Keratinocyte (primary cell): ENCODE data around the gene KCNMA1. TPM values are rescaled to one million over a fixed set of nuclear protein-coding genes. Genes with fewer than 3 reads are reported as not detected.

Experiments
- DNase-seq: peaks from one replicate; pipeline ENCODE4 v3.0.0-alpha.2; 2011; ENCODE audit warnings: low read depth, missing footprints, low spot score
- FAIRE-seq: peaks from 2 replicates; lab custom pipeline; 2011; peaks lifted over from hg19 to GRCh38; lab: Jason Lieb, UNC
- H2AFZ ChIP-seq: 2 replicates; pipeline ENCODE4 v1.6.0; 2012; ENCODE audit warnings: low read length, control low read depth, inconsistent platforms; ENCODE audit not compliant: control insufficient read depth
- H3K27ac ChIP-seq: 2 replicates; pipeline ENCODE4 v1.5.1; 2011; ENCODE audit warnings: low read length; ENCODE audit not compliant: control insufficient read depth, insufficient read depth
- H3K27me3 ChIP-seq: 3 replicates; pipeline ENCODE4 v1.6.0; 2011; ENCODE audit warnings: low read length; ENCODE audit not compliant: control insufficient read depth, insufficient read depth; ENCODE audit errors: extremely low read depth
- H3K36me3 ChIP-seq, 2 experiments: 2 replicates in 1 of 2; 3 replicates in 1 of 2; pipeline ENCODE4 v1.5.1; 2011; ENCODE audit warnings: low read length in 2 of 2, mild to moderate bottlenecking in 1 of 2; ENCODE audit not compliant: control insufficient read depth in 2 of 2, insufficient read depth in 2 of 2; ENCODE audit errors: extremely low read depth in 1 of 2
- H3K4me1 ChIP-seq: 3 replicates; pipeline ENCODE4 v1.5.1; 2011; ENCODE audit warnings: low read length; ENCODE audit not compliant: control insufficient read depth, insufficient read depth; ENCODE audit errors: extremely low read depth
- H3K4me2 ChIP-seq: 3 replicates; pipeline ENCODE4 v1.6.0; 2011; ENCODE audit warnings: low read depth, low read length; ENCODE audit not compliant: control insufficient read depth, insufficient read depth; ENCODE audit errors: extremely low read depth
- H3K4me3 ChIP-seq, 3 experiments: fragments of 200-600 bp in 1 of 3; sonication (generic) in 1 of 3; 2 replicates in 2 of 3; 3 replicates in 1 of 3; pipeline ENCODE4 v1.5.1; 2011 to 2016; ENCODE audit warnings: low read length in 3 of 3, mild to moderate bottlenecking in 3 of 3, control low read depth in 2 of 3, inconsistent platforms in 1 of 3, low read depth in 1 of 3, mixed read lengths in 1 of 3, mixed run types in 1 of 3, moderate library complexity in 1 of 3; ENCODE audit not compliant: control insufficient read depth in 2 of 3, insufficient read depth in 2 of 3; ENCODE audit errors: extremely low read depth in 1 of 3
- H3K79me2 ChIP-seq: 2 replicates; pipeline ENCODE4 v1.6.0; 2012; ENCODE audit warnings: low read length; ENCODE audit not compliant: control insufficient read depth, insufficient read depth
- H3K9ac ChIP-seq: 3 replicates; pipeline ENCODE4 v1.6.0; 2011; ENCODE audit warnings: low read length; ENCODE audit not compliant: control insufficient read depth, insufficient read depth; ENCODE audit errors: extremely low read depth
- H3K9me1 ChIP-seq: 3 replicates; pipeline ENCODE4 v1.6.0; 2011; ENCODE audit warnings: low read length; ENCODE audit not compliant: control insufficient read depth, insufficient read depth; ENCODE audit errors: extremely low read depth
- H3K9me3 ChIP-seq: 2 replicates; pipeline ENCODE4 v1.5.1; 2012; ENCODE audit warnings: low read depth, low read length; ENCODE audit not compliant: control insufficient read depth
- H4K20me1 ChIP-seq: 3 replicates; pipeline ENCODE4 v1.6.0; 2011; ENCODE audit warnings: low read length; ENCODE audit not compliant: control insufficient read depth, insufficient read depth; ENCODE audit errors: extremely low read depth
- CTCF ChIP-seq, 3 experiments: IDR thresholded peaks in 1 of 3; conservative IDR thresholded peaks in 1 of 3; optimal IDR thresholded peaks in 1 of 3; 2 replicates in 2 of 3; 3 replicates in 1 of 3; pipeline versions ENCODE3 to v1.5.1; 2011; ENCODE audit warnings: low read length in 3 of 3, mild to moderate bottlenecking in 3 of 3, moderate library complexity in 2 of 3, control low read depth in 1 of 3, inconsistent platforms in 1 of 3; ENCODE audit not compliant: insufficient read depth in 2 of 3; ENCODE audit errors: extremely low read depth in 1 of 3
- EZH2 ChIP-seq: IDR thresholded peaks from one replicate; pipeline ENCODE4 v1.6.1; 2012; ENCODE audit warnings: inconsistent platforms, mild to moderate bottlenecking, low read length, moderate library complexity
- dilution Hi-C: fragments of 300-500 bp; cut with MboI; formaldehyde crosslinking; loops from one replicate; pipeline ENCODE4 v1.7.0; 2020; ENCODE audit warnings: low sequenced_read_pairs; ENCODE audit not compliant: extremely low pct_ligation_motif_present
- polyA plus RNA-seq, 5 experiments: library from polyadenylated mRNA; depleted of rRNA in 3 of 5; stranded (reverse) in 3 of 5; stranded (forward) in 1 of 5; unstranded in 1 of 5; fragments of >200 nt; gene quantifications; 1 replicate in 1 of 5; 2 replicates in 3 of 5; 3 replicates in 1 of 5; pipeline versions ENCODE4 v1.2.1 to v1.2.3, GENCODE V29; 2011 to 2012; ENCODE audit warnings: missing spikeins in 2 of 5, low read depth in 1 of 5, low replicate concordance in 1 of 5

KCNMA1 gene
- polyA plus RNA-seq, 1 donor (not counting 4 experiments of a cell fraction or from before 2014, with no cell fraction given): 6.3 TPM

GRCh38 chr10:77601488-77601887 lies 36.1 kb downstream of the KCNMA1 start:
- Histone ChIP-seq H3K4me1 (peaks cover 17% of the 10 kb centered on the region), H3K9me3 (no peaks in the 10 kb centered on the region), H4K20me1 (no peaks in the 10 kb centered on the region), H3K9ac (no peak overlapping the region), H3K9me1 (peaks cover 2% of the 10 kb centered on the region), H3K36me3 (no peaks in the 10 kb centered on the region), H3K79me2 (no peaks in the 10 kb centered on the region), H3K27ac (no peak overlapping the region), H3K4me2 (no peak overlapping the region), H2AFZ (no peak overlapping the region), H3K4me3 (no peak overlapping the region), H3K27me3 (no peaks in the 10 kb centered on the region)
- DNase-seq: no peak
- no peak for FAIRE-seq
- no peak for TF ChIP-seq CTCF (optimal IDR thresholded peaks at IDR 0.05 in 1 of 3, IDR thresholded peaks at IDR 0.05 in 1 of 3, conservative IDR thresholded peaks at IDR 0.05 in 1 of 3; ENCODE audit: extremely low read depth in 1 of 3, insufficient read depth in 2 of 3, low read length in 3 of 3)
- TF ChIP-seq EZH2: no peak
- dilution Hi-C loops: no loop called here

- Histone ChIP-seq H3K27ac (no peak overlapping the region), H4K20me1 (no peaks in the 10 kb centered on the region), H3K9me1 (peaks cover 2% of the 10 kb centered on the region), H3K36me3 (no peaks in the 10 kb centered on the region), H3K9me3 (no peaks in the 10 kb centered on the region), H3K4me1 (peaks cover 17% of the 10 kb centered on the region), H3K27me3 (no peaks in the 10 kb centered on the region), H3K9ac (no peak overlapping the region), H3K4me2 (no peak overlapping the region), H2AFZ (no peak overlapping the region), H3K4me3 (no peak overlapping the region), H3K79me2 (no peaks in the 10 kb centered on the region)
- dilution Hi-C loops: no loop called here
- TF ChIP-seq EZH2 (no peak), CTCF (optimal IDR thresholded peaks at IDR 0.05 in 1 of 3, IDR thresholded peaks at IDR 0.05 in 1 of 3, conservative IDR thresholded peaks at IDR 0.05 in 1 of 3; ENCODE audit: extremely low read depth in 1 of 3, insufficient read depth in 2 of 3, low read length in 3 of 3) (no peak)
- DNase-seq (no peak), FAIRE-seq (no peak)
Measured at GRCh38 chr10:77600640-77601039, 37.0 kb downstream of the KCNMA1 start.
